Activated CD8-positive, alpha-beta memory T cell treated with anti-CD3 and anti-CD28 coated beads, Interleukin-2, amount 50 U/mL, for 24 hours (primary cell): ENCODE results near the gene MIXL1.
"Not testable (repeated sequence)": the region's sequence is repeated elsewhere in the genome, so short reads cannot be mapped to it uniquely, and the experiment has no call there.

Experiments
- DNase-seq: peaks from one replicate; pipeline ENCODE4 v3.0.0-alpha.2; 2020; ENCODE audit errors: extremely low read depth

MIXL1 gene

DNA sequence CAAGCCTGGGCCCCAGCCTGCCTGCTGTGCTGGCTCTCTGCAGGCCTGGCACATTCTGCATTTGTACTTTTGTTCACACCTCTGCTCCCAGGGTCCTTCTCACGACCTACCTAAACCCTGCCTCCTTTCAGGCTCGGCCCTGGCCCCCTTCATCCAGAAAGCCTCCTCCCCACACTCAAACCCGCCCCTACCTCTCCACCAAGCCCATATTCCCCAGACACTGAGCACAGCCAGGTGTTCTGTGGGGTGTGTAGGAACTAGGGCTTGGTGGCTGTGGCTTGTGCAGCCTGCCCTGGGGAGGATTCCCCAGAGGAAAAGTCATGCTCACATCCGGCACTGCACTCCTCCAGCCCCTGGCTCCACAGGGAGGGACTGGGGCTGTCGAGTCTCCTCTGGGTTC, 8.2 kb upstream of the MIXL1 start:
- no peak for DNase-seq

DNA sequence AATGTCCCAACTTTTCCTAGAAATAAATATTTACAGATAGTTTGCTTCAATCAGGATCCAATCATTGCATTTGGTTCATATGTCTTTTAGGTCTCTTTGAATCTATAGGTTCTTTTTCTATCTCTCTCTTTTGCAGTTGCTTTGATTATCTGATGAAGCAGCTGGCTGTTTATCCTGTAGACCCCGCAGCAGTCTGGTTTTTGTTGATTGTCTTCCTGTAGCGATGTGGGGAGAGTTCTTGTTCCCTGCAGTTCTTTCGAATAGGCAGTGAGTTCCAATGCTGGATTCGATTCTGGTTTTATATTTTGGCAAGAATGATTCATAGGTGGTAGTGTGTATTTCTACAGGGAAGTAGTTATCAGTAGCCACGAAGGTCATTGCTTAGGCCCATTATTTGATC, 7.4 kb upstream of the MIXL1 start:
- no peak for DNase-seq

- no peak for DNase-seq
Observed at GRCh38 chr1:226217273-226217672, 6.2 kb upstream of the MIXL1 start.

- no peak for DNase-seq
Observed at GRCh38 chr1:226220473-226221189, 2.8 kb upstream of the MIXL1 start.

DNA sequence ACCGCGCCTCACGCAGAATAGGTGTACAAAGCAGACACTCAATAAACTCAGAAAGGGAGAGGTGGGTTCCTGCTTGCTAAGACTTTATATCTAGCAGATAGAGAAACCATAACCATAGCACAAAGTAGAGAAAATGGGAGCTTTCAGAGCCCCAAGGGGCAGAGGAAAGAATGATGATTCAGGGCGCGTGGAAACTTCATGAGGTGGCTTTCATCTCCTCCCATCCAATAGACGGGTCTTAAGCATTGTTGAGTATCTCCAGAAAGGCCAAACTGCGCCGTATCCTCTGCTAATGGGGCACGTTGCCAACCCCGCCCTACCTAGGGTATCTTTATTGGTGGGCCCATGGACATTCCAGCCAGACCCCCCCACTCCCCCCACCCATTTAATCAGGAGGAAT, 778 bp upstream of the MIXL1 start:
- no peak for DNase-seq

DNA sequence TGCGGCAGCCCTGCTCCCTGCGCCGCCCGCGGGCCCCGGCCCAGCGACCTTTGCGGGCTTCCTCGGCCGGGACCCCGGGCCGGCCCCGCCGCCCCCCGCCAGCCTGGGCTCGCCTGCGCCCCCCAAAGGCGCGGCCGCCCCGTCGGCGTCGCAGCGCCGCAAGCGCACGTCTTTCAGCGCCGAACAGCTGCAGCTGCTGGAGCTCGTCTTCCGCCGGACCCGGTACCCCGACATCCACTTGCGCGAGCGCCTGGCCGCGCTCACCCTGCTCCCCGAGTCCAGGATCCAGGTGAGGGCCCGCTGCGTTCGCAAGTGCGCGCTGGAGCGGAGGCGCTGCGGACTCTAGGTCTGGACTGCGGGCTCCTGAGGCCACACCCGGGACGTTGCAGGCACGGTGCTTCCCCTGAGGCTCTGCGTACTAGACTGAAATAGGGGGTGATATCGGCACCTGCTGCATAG, 351 bp downstream of the MIXL1 start:
- DNase-seq = no peak

GRCh38 chr1:226226601-226227000, 3.1 kb downstream of the MIXL1 start:
- DNase-seq = no peak

DNA sequence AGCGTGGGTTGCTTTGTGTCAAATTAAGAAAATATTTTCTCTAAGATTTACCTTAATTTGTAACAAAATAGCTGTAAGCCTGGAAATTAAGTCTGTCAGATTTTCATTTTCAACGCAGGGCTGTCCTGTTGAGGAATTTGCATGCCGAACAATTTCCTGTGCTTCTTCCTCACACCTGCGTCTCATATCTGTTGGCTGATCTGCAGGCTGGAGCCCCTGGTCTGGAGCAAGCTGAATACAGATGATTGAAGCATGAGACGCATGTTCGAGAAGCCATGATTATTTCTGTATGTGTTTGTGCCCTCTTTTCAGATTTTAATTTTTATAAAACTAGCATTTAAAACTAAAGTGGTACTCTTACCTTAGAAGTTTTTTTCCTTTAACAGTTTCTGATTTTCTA, 9.8 kb downstream of the MIXL1 start:
- no peak for DNase-seq

DNA sequence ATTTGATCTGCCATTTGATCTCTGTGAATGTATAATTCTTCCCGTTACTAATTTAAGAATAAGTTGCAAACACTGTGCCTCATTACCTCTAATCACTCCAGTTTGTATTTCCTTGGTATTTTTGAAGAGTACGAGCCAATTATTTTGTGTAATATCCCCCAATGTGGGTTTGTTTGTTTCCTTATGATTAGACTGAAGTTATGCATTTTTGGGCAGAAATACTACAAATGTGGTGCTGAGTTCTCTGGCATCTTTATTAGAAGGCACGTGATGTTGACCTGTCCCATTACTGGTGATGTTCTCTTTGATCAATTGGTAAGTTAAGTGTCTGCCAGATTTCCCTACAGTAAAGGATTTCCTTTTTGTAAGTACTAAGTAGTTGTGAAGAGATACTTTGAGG, 10.3 kb downstream of the MIXL1 start:
- no peak for DNase-seq

GRCh38 chr1:226236826-226237225, 13.4 kb downstream of the MIXL1 start:
- DNase-seq = no peak

GRCh38 chr1:226239421-226239820, 16.0 kb downstream of the MIXL1 start:
- no peak for DNase-seq

GRCh38 chr1:226248091-226248490, 24.6 kb downstream of the MIXL1 start:
- no peak for DNase-seq

- no peak for DNase-seq
Observed at GRCh38 chr1:226248796-226249195, 25.3 kb downstream of the MIXL1 start.

DNA sequence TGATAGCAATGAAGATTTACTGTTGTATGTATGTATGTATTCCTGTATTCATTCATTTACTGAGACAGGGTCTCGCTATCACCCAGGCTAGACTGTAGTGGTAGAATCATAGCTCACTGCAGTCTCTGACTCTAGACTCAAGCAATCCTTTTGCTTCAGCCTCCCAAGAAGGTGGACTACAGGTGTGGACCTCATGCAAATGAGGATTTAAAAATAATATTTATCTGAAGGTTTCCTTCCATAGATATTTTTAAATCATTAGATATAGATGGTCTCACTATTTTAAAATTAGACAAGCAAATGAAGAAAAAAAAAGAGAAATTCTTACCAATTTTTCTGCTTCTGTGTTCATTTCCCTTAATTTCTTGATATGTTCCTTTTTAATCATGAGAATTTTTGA, 27.0 kb downstream of the MIXL1 start:
- DNase-seq = no peak

- DNase-seq = not testable (repeated sequence)
Observed at GRCh38 chr1:226252841-226253240, 29.4 kb downstream of the MIXL1 start.

- DNase-seq = no peak
Observed at GRCh38 chr1:226253933-226254332, 30.5 kb downstream of the MIXL1 start.

GRCh38 chr1:226255380-226255779, 31.9 kb downstream of the MIXL1 start:
- DNase-seq = no peak

GRCh38 chr1:226261818-226262217, 38.4 kb downstream of the MIXL1 start:
- no peak for DNase-seq

DNA sequence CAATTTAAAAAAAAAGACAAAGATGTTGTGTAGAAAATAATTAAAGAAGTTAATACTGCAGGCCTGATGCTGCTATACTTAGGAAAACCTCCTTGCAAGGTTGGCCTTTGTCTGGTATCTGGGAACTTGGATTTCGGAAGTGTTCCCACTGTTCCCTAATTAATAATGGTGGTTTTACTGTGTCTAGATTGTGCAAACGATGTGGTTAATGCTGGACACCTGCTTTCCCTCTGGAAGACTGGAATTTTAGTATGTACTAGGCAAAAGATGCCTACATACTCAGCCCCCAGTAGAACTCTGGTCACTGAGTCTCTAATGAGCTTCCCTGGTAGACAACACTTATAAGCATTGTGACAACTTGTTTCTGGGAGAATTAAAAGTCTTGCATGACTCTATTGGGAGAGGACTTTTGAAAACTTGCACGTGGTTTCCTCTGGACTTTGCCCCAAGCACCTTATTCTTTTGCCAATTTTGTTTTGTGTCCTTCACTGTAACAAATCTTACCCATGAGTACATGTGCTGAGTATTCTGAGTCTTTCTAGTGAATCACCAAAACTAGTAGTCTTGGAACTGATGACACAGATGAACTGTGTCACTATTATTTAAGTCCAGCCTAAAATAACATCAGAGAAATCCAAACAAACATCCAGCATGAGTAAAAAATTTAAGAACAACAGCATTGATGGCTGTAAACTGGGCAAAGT, 45.1 kb downstream of the MIXL1 start:
- no peak for DNase-seq

GRCh38 chr1:226272233-226272902, 48.9 kb downstream of the MIXL1 start:
- DNase-seq = not testable (repeated sequence)

DNA sequence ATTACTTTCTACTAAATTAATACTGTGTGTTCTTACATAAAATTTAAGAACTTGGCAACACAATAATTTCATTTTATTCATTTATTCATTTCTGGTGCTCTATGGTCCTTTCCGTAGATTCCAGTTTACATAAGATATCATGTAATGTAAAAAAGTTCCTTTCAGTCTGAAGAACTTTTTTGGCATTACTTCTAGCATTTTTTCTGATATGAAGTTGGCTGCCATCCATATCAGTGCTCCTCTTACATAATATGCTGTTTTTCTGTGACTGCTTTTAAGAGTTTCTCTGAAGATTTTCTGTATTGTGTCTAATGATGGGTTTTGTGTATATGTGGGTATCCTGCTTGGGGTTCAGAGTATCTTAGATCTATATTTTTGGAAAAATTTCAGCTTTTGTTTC, 50.7 kb downstream of the MIXL1 start:
- no peak for DNase-seq

GRCh38 chr1:226276077-226276682, 52.7 kb downstream of the MIXL1 start:
- no peak for DNase-seq
